ENCODE results near the gene GRB7.
"Not testable (repeated sequence)": the region's sequence is repeated elsewhere in the genome, so short reads cannot be mapped to it uniquely, and the experiment has no call there.

Gene GRB7

DNA sequence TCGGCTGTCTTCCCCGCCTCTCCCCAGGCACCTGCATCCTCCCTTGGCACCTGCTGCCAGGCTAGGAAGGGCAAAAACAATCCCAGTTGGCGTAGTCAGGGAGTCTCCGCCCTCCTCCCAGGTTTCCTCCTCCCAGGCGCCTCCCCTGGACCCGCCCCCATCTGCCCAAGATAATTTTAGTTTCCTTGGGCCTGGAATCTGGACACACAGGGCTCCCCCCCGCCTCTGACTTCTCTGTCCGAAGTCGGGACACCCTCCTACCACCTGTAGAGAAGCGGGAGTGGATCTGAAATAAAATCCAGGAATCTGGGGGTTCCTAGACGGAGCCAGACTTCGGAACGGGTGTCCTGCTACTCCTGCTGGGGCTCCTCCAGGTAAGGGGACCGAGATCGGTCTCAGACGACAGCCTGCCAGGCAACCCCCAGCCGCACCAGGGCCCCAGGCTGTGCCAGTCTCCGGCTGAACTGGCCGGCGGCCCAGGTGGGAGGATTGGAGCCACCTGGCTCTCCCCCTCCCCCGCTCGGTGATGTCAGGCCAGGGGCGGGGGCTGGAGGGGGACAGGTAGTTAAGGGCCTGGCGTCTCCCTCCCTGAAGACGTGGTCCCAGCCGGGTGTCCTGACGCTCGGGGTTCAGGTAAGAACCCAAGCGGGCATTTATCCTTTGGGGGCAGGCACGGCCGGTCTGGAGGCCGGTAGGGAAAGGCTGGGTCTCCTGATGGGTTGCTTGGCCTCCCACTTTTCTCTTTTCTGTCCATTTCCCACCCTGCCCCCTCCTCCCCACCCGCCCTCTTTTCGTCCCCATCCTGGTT, at the start of gene GRB7:
Gene GRB7, plus strand, starts transcription at position 179 of the 808 bp plus-strand sequence. CDS start 4,364 bp downstream, outside the sequence.
- peak; percentile 52 for DNase-seq

DNA sequence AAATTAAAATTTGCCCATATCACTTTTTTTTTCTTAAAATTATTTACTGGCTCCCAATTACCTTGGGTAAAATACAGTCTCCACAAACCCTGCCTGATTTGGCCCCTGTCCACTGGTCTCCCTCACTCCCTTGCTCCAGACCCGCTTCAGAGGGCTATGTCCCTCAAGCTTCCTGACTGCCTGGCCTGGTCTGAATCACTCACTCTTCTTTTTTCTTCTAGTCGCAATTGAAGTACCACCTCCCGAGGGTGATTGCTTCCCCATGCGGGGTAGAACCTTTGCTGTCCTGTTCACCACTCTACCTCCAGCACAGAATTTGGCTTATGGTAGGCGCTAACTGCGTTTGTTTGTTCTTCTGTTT, 49.3 kb upstream of the GRB7 start:
- no peak for DNase-seq

DNA sequence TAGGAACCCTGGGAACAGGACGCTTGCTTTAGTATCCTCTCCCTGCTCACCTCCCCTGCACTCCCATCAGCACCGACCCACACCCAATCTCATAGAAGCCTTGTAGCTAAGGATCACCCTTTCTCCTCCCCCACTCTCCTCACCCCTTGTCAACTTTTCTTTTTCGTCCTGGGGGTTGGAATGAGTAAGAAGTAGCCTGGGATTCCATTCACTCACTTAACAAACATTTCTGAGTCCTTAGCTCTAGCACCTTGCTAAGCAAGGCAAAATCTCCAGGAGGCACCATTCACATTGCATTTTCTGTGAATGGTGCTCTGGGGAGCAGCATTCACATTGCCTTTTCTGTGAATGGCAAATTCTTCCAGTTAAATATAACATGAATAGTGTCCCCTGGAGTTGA, 48.8 kb upstream of the GRB7 start:
- DNase-seq: no peak

DNA sequence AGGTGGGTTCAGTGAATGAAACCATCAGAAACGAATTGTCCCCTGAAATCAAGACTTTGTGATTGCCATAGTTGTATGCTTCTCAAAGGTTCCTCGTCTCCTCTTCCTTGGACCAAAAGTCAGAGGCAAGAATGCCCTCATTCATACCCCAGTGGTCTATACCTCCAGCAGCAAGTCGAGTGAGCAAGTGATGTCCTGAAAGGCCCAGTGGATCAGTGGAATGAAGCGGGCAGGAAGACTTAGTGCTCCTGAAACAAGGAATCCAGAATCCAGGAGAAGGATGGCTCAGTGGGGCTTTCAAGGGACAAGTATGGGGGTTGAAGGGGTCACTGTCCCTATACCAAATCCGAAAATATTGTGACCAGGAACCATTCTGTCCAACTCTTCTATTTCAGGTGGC, 43.1 kb upstream of the GRB7 start:
- no peak for DNase-seq

DNA sequence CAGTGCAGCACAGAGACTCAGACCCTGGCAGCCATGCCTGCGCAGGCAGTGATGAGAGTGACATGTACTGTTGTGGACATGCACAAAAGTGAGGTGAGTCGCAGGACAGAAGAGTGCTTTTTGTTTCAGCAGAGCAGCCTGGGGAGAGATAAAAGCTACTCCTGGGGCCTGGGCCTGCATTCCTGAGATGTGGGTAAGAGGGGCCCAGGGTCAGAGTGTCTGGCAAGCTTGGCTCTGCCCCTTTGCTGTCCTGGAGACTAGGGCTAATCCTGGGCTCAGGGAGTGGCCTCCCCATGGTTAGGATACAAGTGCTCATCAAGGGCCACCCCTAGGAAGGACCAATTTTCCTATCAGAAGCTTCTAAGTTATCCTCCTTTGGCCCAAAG, 42.7 kb upstream of the GRB7 start:
- DNase-seq: no peak

DNA sequence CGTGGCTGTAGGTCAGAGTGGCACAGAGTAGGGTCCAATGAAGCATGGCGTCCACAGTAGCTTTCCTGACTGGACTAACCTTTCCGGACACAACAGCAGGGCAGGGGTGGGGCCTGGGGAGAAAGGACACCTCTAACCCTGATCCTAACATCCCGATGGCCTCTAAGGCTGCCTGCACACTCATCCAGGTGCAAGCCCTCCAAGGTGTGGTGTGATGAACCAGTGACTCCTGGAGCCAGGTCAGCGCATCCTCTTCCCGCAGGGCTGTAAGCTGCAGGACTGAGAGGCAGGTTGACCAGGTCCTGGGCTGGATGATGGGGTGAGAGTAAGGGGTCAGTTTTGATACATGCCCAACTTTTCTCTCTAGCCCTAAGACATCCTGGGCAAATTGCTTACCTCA, 41.0 kb upstream of the GRB7 start:
- no peak for DNase-seq

DNA sequence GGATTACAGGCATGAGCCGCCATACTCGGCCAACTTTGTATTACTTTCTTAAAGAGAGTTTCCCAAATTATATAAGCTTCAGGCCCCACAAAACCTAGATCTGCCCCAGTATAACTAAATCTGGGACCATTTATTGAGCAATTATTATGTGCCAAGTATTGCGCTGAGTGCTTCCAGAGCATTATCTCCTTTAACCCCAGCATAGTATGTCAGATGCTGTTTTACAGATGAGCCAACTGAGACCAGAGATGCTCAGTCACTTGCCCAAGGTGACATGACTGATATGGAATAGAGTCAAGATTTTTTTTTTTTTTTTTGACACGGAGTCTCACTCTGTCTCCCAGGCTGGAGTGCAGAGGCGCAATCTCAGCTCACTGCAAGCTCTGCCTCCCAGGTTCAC, 39.8 kb upstream of the GRB7 start:
- DNase-seq: no peak

DNA sequence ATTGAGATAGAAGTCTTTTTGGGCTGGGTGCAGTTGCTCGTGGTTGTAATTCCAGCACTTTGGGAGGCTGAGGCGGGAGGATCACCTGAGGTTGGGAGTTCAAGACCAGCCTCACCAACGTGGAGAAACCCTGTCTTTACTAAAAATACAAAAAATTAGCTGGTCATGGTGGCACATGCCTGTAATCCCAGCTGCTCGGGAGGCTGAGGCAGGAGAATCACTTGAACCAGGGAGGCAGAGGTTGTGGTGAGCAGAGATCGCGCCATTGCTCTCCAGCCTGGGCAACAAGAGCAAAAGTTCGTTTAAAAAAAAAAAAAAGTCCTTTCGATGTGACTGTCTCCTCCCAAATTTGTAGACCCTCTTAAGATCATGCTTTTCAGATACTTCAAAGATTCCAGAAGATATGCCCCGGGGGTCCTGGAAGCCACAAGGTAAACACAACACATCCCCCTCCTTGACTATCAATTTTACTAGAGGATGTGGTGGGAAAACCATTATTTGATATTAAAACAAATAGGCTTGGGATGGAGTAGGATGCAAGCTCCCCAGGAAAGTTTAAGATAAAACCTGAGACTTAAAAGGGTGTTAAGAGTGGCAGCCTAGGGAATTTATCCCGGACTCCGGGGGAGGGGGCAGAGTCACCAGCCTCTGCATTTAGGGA, 38.5 kb upstream of the GRB7 start:
- not testable (repeated sequence) for DNase-seq

DNA sequence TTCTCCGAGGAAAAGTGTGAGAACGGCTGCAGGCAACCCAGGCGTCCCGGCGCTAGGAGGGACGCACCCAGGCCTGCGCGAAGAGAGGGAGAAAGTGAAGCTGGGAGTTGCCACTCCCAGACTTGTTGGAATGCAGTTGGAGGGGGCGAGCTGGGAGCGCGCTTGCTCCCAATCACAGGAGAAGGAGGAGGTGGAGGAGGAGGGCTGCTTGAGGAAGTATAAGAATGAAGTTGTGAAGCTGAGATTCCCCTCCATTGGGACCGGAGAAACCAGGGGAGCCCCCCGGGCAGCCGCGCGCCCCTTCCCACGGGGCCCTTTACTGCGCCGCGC, 38.0 kb upstream of the GRB7 start, which contains the start of gene ERBB2:
Gene ERBB2, plus strand, starts transcription at position 247 of the 330 bp plus-strand sequence. CDS start 175 bp downstream, outside the sequence.
- DNase-seq: no peak

DNA sequence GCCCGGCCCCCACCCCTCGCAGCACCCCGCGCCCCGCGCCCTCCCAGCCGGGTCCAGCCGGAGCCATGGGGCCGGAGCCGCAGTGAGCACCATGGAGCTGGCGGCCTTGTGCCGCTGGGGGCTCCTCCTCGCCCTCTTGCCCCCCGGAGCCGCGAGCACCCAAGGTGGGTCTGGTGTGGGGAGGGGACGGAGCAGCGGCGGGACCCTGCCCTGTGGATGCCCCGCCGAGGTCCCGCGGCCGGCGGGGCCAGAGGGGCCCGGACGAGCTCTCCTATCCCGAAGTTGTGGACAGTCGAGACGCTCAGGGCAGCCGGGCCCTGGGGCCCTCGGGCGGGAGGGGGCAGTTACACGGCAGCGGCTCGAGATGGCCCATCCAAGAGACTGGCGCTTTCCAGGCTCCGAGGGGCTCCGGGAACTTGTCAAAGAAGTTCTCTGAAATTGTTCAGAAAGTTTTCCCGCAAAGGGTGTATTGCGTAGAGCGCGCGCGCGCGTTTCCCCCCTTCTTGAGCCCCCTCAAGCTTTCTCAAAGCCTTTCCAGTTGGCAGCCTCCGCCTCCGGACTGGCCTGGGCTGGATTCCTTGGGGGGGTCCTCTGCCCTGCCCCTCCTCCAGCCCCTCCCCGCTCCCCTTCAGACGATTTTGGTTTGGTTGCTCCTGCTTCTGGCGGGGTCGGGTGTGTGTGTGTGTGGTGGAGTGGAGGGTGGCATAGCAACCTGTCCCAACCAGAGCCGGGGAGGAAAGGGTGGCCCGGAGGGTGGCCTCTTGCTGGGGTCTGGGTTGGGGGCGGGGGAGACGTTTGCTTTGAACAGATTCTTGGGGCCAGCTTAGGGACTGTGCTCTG, 37.4 kb upstream of the GRB7 start:
- no peak for DNase-seq

DNA sequence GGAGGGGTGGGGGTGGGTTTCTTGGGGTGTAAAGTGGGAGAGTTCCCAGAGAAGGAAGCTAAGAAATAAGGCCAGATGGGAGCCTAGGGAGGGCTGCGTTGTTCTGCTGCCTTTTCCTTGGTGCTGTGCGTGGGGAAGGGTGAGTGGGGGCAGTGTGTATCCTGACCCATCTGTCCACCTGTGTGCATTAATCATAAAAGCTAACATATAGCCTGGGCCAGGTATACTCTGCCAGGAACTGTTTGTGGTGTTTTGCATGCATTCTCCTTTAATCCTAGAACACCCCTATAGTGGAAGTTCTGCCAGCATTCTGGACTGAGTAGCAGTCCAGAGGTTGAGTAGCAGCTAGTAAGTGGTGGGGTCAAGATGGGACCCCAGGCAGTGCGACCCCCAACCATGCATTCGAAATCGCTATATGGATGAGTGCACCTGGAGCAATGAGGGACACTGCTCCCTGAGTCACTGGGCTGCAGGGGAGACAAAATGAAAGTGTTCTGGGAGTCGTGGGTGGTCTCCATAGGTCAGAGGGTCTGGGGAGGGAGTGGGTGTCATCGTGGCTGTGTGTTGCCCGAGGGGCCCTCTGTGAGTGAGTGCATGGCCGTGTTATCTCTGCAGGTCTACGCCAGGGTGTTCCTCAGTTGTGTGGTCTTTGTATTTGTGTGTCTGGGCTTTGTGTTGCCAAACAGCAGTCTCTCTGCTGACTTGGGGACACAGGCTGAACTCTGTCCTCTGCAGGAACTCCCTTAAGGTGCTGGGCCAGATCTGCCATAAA, 36.5 kb upstream of the GRB7 start:
- DNase-seq: no peak

DNA sequence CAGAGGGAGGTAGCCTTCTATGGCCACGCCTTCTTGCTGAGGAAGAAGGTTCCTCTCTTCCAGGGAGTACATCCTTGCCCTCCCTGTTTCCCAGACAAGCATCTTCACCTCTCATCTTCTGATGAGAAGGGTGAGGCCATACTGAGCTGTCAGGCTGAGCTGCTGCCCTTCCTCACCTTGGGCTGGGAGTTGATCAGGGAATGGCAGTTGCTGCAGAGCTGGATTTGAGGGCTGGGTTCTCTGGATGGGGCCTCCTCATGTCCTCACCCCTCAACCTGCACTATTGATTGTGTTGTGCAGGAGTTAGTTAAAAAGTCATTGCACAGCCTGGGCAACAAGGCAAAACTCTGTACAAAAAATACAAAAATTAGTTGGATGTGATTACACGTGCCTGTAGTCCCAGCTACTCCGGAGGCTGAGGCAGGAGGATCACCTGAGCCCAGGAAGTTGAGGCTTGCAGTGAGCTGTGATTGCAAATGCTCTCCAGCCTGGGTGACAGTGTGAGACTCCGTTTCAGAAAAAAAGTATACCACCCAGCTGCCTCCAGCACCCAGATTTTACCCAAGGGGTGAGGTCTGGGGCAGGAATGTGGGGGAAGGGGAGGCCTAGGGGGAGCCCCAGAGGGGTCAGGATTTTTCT, 35.8 kb upstream of the GRB7 start:
- DNase-seq: no peak

DNA sequence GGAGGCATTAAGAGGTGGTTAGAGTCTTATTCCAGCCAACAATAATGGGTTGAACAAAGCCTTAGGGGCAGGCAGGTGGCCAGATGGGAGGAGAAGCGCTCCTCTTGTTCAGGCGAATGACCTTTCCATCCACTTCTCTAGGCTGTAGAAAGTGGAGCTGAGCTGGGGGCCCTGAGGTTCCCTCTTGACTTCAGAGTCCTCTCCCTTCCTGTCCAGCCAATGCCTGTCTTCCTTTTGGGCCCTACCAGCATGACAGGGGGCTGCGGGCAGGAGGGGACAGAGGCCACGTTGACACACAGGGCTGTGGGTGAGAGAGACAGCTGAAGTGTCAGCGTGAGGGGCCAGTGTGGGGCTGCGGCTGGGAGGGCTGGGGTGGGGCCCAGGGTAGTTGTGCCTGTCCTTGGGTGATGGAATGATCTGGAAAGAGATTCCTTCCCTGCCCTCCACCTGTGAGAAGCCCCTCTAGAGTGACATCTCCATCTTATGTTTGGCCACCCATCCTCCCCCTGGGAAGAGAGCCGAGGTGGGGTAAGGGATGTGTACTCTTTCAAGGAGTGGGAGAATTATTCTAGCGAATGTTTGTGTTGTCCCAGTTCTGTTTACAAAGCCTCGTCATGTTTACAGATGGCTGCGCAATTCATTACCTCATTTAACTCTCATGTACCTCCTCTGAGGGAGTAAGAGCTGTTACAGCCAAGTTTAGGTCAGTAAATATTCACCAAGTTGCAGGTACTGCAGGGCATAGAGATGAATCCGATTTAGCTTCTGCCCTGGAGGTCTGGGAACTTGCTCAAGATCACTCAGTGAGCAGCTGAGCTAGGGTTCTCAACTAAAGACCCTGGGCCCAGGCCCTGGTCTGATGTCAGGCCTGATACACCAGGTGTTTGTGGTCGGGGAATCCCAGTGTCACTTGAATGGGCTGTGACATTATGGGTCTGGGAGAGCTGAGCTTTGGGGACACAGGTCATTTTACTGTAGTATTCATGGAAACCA, 34.5 kb upstream of the GRB7 start:
- DNase-seq: peak; percentile 42

DNA sequence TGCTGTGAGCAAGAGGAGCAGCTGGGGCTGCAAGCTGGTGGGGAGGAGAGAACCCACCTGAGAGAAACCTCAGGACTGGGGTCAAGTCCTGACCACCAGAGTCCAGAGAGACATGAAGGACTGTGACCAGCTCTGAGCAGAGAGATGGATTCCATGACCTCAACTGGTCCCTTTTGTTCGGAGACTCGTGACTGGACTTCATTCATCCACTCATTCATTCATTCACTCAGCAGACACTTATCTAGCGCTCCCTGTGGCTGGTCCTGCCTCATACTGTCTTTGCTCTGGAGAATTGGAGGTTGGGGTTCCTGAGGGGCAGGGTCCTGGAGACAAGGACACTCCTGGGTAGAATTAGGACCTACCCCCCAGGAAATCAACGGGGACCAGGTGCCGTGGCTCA, 33.8 kb upstream of the GRB7 start:
- no peak for DNase-seq

DNA sequence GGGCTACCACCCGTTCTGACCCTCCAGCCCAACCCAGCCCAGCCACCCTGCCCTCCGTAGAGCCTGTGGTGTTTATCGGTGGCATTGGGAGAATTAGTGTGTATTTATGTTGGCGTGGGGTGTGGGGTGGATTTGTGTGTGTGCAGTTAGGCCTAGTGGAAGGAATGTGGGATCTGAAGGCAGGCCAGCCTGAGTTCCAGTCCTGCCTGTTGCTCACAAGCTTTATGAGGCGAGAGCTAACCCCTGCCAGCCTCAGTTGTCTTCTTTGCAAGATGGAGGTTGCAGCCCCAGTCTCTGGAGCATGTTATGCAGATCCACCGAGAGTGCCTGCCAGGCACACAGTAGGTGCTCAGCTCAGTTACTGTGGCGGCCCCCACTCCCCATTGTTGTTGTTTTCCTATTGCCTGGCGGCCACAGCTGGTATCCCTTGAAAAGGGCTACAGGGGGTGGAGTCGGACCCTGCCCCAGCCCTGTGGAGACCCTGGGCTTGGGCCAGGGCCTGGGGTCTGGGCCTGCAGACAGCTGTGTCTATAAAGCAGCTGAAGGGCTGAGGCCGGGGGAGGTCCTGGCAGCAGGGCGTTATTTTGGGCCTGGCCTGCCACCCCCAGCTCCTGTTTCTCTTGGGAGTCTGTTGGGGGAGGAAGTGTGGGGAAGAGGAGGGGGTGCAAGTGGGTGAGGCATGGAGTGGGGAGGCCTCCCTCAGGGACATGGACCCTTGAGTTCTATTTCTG, 32.8 kb upstream of the GRB7 start:
- DNase-seq: no peak

DNA sequence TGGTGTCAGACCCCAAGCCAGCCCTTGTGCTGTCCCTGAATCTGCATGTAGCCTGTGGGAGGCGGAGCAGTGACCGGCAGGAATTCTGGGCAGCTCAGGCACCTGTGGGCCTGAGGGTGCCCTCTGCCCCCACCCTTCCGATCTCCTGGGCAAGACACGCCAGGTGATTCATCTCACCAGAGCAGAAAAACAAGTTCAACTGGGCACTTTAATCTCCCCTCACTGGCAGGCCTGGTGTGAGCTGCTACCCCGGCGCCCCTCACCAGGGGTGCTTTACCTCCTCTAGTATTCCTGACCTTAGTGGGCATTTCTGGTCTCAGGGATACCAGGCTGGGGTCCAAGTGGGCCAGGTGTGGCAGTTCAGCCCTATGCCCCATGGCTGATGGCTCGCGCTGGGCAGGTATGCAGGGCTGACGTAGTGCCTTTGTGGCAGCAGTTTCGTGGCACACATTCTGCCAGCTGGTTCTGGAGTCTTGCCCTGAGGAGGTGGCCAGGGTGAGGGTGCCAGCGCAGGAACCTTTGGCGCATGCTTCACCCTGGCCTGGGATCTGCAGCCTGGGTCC, 31.9 kb upstream of the GRB7 start:
- peak; percentile 13 for DNase-seq

DNA sequence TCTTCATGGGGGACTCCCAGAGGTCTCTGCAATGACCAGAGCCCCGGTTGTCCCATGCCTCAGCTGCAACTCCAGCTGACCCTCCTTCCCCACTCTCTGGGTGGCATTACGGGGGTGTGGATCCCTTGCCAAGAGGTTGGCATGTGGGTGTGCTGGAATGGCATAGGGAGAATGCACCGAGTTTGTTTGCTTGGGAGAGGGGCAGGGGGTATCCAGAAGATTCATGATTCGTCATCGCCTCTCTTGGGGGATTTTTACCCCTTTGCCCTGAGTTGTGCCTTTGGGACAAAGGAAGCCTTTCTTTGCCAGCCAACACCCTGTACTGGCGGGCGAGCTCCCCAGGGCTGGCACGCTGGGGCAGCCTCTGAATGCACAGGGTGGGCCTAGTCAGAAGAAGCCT, 31.4 kb upstream of the GRB7 start:
- no peak for DNase-seq

DNA sequence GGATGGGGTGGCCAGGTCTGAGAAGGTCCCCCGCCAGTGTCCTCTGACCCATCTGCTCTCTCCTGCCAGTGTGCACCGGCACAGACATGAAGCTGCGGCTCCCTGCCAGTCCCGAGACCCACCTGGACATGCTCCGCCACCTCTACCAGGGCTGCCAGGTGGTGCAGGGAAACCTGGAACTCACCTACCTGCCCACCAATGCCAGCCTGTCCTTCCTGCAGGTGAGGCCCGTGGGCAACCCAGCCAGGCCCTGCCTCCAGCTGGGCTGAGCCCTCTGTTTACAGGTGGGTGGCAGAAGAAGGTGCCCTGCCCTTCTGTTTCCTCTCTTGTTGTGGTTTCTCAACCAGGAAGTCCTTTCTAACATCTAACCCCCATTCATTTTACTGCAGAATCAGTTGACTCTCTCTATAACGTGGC, 30.8 kb upstream of the GRB7 start:
- DNase-seq: no peak

DNA sequence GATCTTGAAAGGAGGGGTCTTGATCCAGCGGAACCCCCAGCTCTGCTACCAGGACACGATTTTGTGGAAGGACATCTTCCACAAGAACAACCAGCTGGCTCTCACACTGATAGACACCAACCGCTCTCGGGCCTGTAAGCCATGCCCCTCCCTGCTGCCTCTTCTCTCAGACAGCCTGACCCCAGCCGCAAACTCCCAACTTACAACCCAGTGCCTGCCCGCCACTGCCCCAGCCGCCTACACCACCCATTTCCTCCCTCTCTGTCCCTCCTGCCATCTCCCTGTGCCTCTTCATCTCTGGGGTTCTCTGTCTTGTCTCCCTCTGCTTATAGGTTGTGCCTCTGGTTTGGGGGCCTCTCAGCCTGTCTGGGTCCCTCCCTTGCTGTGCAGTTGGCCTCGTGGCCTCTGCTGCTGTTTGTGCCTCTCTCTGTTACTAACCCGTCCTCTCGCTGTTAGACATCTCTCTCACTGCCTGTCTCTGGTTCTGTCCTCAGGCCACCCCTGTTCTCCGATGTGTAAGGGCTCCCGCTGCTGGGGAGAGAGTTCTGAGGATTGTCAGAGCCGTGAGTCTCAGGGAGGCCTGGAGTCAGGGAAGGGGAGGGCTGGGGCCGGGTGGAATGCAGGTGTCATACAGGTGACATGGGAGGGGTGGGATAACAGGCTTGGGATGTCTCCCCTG, 28.3 kb upstream of the GRB7 start:
- DNase-seq: no peak

Data from NCI-H2029 treated with DMSO at 0.1 percent for 48 hours (cell line).